Activated B cell treated with CpG ODN at 0.5 μM for 24 hours (primary cell): ENCODE data around the gene ZMYND10. TPM values are rescaled to one million over a fixed set of nuclear protein-coding genes. Genes with fewer than 3 reads are reported as not detected.

ENCODE experiments used
- ATAC-seq: fragments of 200-7000 bp; cut with Tn5 transposase; one replicate; pipeline ENCODE4 v1.10.0; 2021; ENCODE audit warnings: low read depth, mild to moderate bottlenecking, moderate library complexity
- CTCF ChIA-PET: fragments of 350-600 bp; sonication (Branson Sonifier 250); formaldehyde crosslinking; loops from one replicate; lab custom pipeline; 2021; ENCODE audit warnings: antibody characterized with exemption; lab: Charles Lee
- POLR2A ChIA-PET: fragments of 350-600 bp; sonication (Branson Sonifier 250); formaldehyde crosslinking; loops from one replicate; lab custom pipeline; 2021; ENCODE audit warnings: antibody characterized with exemption; lab: Charles Lee
- DNase-seq: peaks from one replicate; pipeline ENCODE4 v3.0.0; 2022
- H3K27ac Mint-ChIP-seq: one replicate; pipeline ENCODE4 v1.8.0; 2020; ENCODE audit warnings: mixed read lengths
- H3K27me3 Mint-ChIP-seq: one replicate; pipeline ENCODE4 v1.8.0; 2021; ENCODE audit warnings: mixed read lengths
- H3K36me3 Mint-ChIP-seq: one replicate; pipeline ENCODE4 v1.8.0; 2021; ENCODE audit warnings: low read depth, mixed read lengths
- H3K4me1 Mint-ChIP-seq: one replicate; pipeline ENCODE4 v1.8.0; 2021; ENCODE audit warnings: mixed read lengths
- H3K4me3 Mint-ChIP-seq: one replicate; pipeline ENCODE4 v1.8.0; 2020; ENCODE audit warnings: mild to moderate bottlenecking, mixed read lengths
- H3K9me3 Mint-ChIP-seq: one replicate; pipeline ENCODE4 v1.8.0; 2020; ENCODE audit warnings: mixed read lengths
- intact Hi-C: fragments of 100-400 bp; cut with micrococcal nuclease; formaldehyde crosslinking; loops from one replicate; pipeline ENCODE4 v1.15.1; 2024
- total RNA-seq: library from RNA; stranded (reverse); gene quantifications from 2 replicates; pipeline ENCODE4 v1.2.3, GENCODE V29; 2022
- TF ChIP-seq, protein P1 (sequence below): fragments of 200-600 bp; IDR thresholded peaks from one replicate; pipeline ENCODE4 v1.8.0; 2022; ENCODE audit warnings: antibody characterized with exemption, mild to moderate bottlenecking

The ZMYND10 gene
- total RNA-seq, 1 donor from 2014 or later, result 0.64 TPM

DNA sequence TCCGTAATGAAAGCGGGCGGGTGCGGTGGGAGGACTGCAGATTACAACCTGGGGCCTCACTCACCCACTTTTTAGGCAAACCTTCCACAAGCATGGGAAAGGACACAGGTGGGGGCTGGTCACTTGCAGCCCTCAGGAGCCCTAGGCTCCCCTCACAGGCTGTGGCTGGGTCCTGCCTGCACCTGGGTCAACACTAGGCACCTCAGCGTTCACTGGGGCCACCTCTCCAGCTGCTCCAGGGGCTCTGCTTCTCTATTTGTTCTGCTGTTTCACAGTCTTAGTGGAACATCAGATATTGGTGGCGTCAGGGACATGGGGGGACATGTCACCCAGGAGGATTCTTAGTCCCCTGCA lies 43.9 kb upstream of the ZMYND10 start:
- ATAC-seq, result no peak
- Mint-ChIP-seq H3K4me1 (no peaks in the 10 kb centered on the region), H3K9me3 (no peaks in the 10 kb centered on the region), H3K27me3 (no peaks in the 10 kb centered on the region), H3K27ac (no peak overlapping the region), H3K36me3 (no peaks in the 10 kb centered on the region), H3K4me3 (no peak overlapping the region)
- DNase-seq, result no peak
- CTCF ChIA-PET, result no interaction called here
- TF ChIP-seq, protein P1, sequence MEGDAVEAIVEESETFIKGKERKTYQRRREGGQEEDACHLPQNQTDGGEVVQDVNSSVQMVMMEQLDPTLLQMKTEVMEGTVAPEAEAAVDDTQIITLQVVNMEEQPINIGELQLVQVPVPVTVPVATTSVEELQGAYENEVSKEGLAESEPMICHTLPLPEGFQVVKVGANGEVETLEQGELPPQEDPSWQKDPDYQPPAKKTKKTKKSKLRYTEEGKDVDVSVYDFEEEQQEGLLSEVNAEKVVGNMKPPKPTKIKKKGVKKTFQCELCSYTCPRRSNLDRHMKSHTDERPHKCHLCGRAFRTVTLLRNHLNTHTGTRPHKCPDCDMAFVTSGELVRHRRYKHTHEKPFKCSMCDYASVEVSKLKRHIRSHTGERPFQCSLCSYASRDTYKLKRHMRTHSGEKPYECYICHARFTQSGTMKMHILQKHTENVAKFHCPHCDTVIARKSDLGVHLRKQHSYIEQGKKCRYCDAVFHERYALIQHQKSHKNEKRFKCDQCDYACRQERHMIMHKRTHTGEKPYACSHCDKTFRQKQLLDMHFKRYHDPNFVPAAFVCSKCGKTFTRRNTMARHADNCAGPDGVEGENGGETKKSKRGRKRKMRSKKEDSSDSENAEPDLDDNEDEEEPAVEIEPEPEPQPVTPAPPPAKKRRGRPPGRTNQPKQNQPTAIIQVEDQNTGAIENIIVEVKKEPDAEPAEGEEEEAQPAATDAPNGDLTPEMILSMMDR, result no peak
- POLR2A ChIA-PET, result interaction anchor here (0.7 kb wide), 1 partner anchor 150 kb away, joined by 7 read pairs; no protein-coding TSS in a partner anchor
- intact Hi-C loops, result no loop called here

DNA sequence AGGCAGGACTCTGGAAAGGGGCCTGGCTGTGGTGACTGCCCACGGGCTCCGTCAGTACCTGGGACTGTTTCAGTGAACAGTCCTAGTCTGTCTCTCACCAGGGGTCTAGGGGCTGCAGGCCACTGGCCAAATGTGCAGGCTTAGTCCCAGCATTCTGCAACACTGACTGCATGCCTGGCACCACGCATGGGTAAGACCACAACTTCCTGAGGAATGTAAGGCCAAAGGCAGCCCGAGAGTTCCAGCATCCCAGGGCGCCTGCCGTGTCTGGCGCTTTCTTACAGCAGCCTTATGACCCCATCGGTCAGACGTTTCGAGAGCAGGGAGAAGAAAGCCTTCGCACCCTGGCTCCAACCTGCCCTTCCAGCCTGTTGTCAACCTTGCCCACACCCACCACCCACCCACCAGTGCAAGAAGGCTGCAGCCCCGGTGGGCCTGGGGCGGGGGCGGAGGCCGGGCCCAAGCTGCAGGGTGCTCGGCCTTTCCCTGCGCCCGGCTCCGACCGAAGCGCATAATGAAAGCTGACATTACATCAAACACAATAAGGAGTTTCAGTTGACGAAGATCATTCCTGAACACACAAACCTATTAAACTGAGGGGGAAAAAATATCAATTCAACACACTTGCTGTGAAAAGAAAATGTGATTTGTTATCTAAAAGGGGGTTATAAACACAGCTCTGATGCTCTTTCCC lies 43.3 kb upstream of the ZMYND10 start:
- H3K9me3 Mint-ChIP-seq, result no peaks in the 10 kb centered on the region
- DNase-seq, result no peak
- H3K4me1 Mint-ChIP-seq, result no peaks in the 10 kb centered on the region
- TF ChIP-seq, protein P1, result no peak
- ChIA-PET POLR2A (interaction anchor here (0.7 kb wide), 1 partner anchor 151 kb away, joined by 7 read pairs; no protein-coding TSS in a partner anchor), CTCF (no interaction called here)
- no peaks in the 10 kb centered on the region for H3K27me3 Mint-ChIP-seq
- no peak overlapping the region for H3K4me3 Mint-ChIP-seq
- H3K36me3 Mint-ChIP-seq, result no peaks in the 10 kb centered on the region
- ATAC-seq, result no peak
- H3K27ac Mint-ChIP-seq, result no peak overlapping the region
- intact Hi-C loops, result no loop called here

DNA sequence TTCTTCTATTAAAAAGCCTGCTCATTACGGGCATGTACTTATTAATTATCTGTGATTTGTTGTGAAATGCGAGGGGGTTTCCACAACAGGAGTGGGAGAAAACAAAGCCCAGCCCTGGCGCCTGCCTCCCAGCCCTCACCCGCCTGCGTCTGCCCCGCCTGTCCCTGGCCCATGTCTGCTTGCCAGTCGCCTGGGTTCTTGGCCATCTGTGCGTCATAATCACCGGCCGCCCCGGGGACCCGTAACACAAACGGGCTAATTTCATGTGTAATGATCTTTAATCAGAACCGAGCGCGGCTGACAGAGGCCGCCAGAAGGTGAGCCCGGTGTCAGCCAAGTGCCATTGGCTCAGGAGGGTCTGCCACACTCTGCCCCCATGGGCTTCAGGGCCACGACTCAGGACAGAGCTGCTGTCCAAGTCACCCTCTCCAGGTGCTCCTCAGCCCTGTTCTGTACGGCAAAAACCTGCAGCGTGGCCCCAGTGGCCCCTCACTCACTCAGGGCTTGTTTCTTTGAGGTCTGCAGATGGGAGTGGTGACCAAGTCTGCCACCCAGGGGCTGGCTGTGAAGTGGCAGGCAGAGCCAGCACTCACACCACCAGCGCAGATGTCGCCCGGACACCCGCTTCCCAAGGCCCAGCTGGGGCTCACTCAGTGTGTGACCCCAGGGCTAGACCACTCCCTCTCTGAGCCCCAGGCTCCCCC lies 42.6 kb upstream of the ZMYND10 start:
- no peak overlapping the region for H3K4me3 Mint-ChIP-seq
- no peaks in the 10 kb centered on the region for H3K4me1 Mint-ChIP-seq
- H3K9me3 Mint-ChIP-seq, result no peaks in the 10 kb centered on the region
- no peaks in the 10 kb centered on the region for H3K27me3 Mint-ChIP-seq
- intact Hi-C loops, result no loop called here
- TF ChIP-seq, protein P1, result no peak
- CTCF ChIA-PET, result no interaction called here
- no peak overlapping the region for H3K27ac Mint-ChIP-seq
- DNase-seq, result no peak
- POLR2A ChIA-PET, result no interaction called here
- H3K36me3 Mint-ChIP-seq, result no peaks in the 10 kb centered on the region
- ATAC-seq, result no peak

DNA sequence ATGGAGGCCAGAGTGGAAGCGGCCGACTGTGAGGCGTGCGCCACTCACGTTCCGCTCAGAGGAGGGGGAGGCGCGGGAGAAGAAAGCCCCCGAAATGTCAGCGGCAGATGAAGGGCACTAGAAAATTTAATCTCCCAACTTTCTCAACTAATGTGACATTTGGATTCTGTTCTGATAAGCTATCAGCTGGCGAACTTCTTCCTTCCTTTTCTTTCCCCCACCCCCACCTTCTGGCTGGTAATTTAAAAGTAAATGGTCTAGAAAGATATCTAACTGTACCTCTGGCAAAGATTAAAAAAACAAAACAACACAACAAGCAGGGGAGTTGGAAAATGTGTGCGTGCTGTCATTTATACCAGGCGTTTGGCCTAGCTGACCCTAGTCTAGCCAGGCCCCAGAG lies 40.2 kb upstream of the ZMYND10 start:
- ChIA-PET POLR2A (no interaction called here), CTCF (no interaction called here)
- Mint-ChIP-seq H3K4me1 (no peaks in the 10 kb centered on the region), H3K27me3 (no peaks in the 10 kb centered on the region), H3K27ac (no peak overlapping the region), H3K9me3 (no peaks in the 10 kb centered on the region), H3K36me3 (no peaks in the 10 kb centered on the region), H3K4me3 (no peak overlapping the region)
- TF ChIP-seq, protein P1, result no peak
- ATAC-seq, result no peak
- intact Hi-C loops, result no loop called here
- DNase-seq, result no peak

DNA sequence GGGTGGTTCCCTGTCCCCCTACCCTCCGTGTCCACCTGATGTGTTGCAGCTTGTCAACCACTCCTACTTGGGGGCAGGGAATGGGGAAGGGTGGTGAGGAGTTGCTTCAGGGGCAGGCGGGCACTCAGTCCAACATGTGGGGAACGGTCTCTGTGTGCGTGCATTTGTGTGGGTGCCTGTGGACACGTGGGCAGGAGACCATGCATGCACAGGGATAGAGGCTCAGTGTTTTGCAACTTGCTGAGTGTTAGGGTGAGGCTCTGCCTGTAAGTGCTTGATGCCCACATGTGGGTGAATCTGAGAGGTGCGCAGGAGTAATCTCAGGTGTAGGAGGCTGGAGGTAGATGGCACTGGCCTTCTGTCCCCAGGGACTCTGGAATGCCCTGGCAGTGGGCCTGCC lies 38.2 kb upstream of the ZMYND10 start:
- ChIA-PET POLR2A (no interaction called here), CTCF (no interaction called here)
- no peak for DNase-seq
- no peaks in the 10 kb centered on the region for H3K4me1 Mint-ChIP-seq
- no peak overlapping the region for H3K4me3 Mint-ChIP-seq
- H3K36me3 Mint-ChIP-seq, result no peaks in the 10 kb centered on the region
- TF ChIP-seq, protein P1, result no peak
- H3K9me3 Mint-ChIP-seq, result no peaks in the 10 kb centered on the region
- H3K27ac Mint-ChIP-seq, result no peak overlapping the region
- intact Hi-C loops, result no loop called here
- ATAC-seq, result no peak
- no peaks in the 10 kb centered on the region for H3K27me3 Mint-ChIP-seq
